GM19043 (cell line): ENCODE measurements around the gene ROGDI.
"Not testable (repeated sequence)": the region's sequence is repeated elsewhere in the genome, so short reads cannot be mapped to it uniquely, and the experiment has no call there.

Experiments used
- ATAC-seq: cut with Tn5 transposase; IDR thresholded peaks from one replicate; pipeline ENCODE4 v1.9.1; 2021; ENCODE audit warnings: low read depth; ENCODE audit not compliant: unreplicated experiment

The ROGDI gene

DNA sequence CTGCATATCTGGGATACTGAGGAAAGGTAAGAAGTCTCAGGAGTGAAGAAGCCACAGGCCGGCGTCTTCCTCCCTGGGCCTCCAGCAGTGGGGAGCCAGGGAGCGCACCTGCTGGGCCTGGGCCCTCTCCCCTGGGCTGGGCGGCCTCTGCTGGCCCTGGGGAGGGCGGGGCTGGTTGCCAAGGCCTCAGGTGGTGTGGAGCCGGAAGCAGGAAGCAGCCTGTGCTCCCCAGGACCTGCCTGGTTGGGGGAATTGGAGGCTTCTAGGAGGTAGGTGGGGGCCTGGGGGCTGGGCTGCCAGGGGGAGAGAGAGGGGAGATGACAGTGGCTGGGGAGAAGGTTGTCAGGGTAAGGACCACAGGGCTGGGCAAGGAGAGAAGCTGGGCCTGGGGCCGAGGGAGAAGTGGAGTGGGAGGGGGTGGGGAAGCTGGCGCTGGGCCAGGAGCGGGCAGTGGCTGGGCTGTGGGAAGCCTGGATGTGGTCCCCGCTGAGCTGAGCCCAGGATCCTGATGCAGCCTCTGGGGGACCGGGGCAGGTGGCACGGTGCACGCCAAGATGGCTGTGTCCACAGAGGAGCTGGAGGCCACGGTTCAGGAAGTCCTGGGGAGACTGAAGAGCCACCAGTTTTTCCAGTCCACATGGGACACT lies 7.1 kb downstream of the ROGDI start, which contains the start of gene SMIM22:
TSS of gene SMIM22 (plus strand) at position 189 of the 647 bp plus-strand sequence. CDS start at position 555, 366 bp downstream.
- ATAC-seq, result no peak

DNA sequence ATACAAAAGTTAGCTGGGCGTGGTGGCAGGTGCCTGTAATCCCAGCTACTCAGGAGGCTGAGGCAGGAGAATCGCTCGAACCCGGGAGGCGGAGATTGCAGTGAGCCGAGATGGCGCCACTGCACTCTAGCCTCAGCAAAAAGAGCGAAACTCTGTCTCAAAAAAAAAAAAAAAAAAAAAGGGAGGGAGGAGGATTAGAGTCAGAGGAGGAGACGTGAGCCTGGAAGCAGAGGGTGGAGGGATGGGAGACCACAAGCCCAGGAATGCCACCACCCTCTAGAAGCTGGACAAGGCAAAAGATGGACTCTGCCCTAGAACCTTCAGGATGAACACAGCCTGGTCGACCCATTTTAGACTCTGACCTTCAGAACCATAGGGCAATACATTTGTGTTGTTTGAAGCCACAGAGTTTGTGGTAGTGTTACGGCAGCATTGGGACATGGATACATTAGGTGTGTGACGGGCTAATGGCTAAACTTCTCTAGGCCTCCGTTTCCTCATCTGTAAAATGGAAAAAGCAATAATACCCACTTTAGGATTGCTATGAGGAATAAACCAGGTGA lies 9.4 kb downstream of the ROGDI start:
- ATAC-seq, result no peak

DNA sequence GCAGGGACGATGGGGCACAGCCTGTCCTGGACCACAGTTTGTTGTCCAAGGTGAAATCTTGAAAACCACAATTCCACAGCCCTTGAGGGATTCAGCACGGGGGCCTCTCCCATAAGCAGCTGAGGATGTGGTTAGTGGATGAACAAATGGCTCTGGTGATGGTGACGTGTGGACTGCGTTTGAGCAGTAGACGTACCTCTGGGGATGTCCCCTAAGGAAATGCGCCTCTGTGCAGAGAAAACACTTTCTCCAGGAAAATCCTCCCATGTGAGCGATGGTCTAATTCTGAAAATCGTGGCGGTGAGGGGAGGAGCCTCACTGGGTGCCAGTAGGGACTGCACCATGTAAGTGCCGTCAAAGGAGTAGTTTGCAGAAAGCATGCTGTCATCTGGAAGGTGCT lies 11.6 kb downstream of the ROGDI start:
- no peak for ATAC-seq

DNA sequence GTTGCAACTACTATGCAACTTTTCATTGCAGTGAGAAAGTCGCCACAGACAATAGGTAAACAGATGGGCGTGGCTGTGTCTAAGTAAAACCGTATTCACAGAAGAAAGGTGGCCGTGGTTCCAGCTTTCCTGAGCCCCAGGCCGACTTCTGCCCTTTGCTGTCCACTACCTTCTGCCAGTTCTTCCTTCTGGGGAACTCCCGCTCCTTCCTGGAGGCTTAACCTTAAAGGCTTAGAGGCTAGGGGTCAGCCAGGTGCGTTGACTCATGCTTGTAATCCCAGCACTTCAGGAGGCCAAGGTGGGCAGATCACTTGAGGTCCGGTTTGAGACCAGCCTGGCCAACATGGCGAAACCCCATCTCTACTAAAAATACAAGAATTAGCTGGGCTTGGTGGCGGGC lies 12.2 kb downstream of the ROGDI start:
- ATAC-seq, result no peak

DNA sequence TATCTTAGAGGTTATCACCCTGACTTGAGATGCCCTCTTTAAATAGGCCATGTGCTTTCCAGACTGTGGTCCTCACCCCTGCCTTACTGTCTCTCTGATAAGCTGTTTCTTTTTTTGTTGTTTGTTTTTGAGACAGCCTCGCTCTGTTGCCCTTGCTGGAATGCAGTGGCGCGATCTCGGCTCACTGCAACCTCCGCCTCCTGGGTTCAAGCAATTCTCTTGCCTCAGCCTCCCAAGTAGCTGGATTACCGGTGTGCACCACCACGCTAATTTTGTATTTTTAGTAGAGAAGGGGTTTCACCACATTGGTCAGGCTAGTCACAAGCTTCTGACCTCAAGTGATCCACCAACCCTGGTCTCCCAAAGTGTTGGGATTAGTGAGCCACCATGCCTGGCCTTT lies 13.5 kb downstream of the ROGDI start:
- ATAC-seq, result no peak

DNA sequence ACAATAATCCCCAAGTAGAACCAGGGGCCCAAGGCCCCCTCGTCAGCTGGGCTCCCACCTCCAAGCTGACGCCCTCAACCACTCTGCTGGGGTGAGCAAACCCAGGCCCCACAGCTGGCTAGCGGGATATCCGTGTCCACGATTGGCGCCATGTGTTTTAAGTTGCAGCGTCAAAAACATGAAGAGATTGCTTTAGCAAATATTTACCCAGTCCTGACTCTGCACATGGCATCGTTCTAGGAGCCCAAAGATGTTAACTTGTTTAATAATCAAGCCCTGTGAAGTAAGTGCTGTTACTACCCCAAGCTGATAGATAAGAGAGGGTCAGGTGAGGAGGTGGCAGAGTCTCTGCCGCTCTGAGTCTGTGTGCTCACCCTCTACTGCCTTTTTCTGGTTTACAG lies 13.9 kb downstream of the ROGDI start:
- no peak for ATAC-seq

DNA sequence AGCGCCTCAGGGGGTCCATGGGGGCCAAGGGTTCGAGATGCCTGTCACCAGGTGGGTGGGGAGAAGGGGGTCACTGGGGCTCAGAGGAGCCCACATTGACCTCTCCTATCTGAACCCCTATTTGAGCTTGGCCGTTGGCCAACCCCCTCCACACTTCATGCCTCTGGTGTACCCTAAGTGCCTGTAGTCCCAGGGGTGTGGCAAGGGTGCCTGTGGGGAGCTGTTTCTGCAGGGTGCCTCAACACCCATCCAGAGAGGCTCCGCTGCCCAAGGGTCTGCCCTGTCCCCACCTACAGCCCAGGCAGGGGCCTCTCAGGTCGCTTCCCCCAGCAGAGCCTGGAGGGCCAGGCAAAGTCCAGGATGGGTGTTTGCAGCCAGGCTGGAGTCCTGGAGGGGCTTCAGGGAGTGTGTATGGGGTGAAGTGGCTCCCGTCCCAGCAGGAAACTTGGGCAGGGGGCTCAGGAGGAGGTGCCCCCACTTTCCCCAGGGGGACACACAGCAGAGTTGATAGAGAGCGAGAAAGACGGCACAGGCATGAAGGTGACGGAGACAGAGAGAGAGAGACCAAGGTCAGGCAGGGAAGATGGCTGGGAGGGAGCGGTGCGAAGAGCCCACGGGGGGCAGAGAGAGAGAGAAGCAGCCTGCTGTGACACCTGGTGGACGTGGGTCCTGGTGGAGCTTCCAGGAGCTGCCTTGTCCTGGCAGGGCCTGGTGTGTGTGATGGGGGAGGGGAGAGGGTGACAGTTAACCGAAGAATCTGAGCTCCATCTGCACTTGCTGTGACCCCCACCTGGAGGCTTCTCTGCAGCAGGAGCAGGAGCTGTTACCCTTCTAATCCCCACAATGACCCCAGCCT lies 14.6 kb downstream of the ROGDI start, which contains the start of gene SEPTIN12:
TSS of gene SEPTIN12 (minus strand) at position 719 of the 856 bp plus-strand sequence. CDS start at position 19, 700 bp downstream.
- no peak for ATAC-seq

DNA sequence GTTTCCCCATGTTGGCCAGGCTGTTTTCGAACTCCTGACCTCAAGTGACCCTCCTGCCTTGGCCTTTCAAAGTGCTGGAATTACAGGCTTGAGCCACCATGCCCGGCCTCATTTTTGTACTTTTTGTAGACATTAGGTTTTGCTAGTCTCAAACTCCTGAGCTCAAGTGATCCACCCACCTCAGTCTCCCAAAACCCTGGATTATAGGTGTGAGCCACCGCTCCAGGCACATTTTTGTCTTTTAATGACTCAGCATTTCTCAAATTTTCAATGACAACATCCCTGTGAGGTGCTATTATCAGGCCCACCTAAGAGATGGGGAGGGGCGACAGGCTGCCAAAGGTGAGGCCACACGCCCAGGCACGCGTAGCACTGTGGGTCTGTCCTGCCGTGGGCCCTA lies 15.4 kb downstream of the ROGDI start:
- ATAC-seq, result no peak

DNA sequence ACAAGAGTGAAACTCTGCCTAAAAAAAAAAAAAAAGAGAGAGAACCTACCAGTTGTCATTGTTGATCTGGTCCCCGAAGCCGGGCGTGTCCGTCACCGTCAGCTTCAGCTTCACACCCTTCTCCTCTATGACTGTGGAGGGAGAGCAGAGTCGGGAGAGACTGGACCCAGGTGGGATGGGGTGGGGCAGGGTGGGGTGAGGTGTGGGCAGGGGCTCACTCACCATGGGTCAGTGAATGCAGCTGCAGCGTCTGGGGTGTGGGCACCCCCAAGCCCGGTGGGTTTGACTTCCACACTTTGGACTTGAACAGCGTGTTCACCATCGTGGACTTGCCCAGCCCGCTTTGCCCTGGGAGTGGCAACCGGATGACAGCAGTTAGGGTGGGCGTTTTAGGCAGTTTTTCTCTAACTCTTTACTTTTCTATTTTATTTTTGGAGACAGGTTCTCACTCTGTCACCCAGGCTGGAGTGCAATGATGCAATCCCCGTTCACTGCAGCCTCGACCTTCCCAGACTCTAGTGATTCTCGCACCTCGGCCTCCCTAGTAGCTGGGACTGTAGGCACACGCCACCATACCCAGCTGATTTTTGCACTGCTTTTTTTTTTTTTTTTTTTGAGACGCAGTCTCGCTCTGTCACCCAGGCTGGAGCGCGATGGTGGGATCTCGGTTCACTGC lies 16.5 kb downstream of the ROGDI start:
- no peak for ATAC-seq

DNA sequence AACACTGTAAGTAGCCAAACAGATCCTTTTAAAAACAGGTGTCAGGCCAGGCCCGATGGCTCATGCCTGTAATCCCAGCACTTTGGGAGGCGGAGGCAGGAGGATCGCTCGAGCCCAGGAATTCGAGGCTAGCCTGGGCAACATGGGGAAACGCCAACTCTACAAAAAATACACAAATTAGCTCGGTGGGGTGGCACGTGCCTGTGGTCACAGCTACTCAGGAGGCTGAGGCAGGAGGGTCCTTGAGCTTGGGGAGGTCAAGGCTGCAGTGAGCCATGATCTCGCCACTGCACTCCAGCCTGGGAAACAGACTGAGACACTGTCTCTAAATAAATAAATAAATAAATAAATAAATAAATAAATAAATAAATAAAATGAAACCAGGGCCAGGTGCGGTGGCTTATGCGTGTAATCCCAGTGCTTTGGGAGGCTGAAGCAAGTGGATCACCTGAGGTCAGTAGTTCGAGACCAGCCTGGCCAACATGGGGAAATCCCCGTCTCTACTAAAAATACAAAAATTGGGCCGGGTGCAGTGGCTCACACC lies 17.9 kb downstream of the ROGDI start:
- ATAC-seq, result not testable (repeated sequence)

DNA sequence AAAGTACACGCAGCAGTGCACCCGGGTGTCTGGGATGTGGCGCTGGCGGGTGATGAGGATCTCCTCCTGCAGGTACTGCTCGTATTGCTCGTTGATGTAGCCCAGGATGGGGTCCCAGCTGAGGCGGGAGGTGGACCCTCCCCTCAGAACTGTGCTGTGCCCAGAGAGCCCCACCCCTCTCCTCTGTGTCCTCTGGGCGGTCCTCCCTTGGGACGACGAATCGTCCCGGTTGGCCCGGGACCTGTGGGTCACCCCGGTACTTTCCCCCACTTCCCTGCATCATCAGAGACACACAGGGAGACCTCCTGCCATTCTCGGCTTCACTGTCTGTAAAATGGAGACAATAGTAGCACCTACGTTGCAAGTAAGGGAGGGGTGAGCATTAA lies 18.5 kb downstream of the ROGDI start:
- no peak for ATAC-seq

DNA sequence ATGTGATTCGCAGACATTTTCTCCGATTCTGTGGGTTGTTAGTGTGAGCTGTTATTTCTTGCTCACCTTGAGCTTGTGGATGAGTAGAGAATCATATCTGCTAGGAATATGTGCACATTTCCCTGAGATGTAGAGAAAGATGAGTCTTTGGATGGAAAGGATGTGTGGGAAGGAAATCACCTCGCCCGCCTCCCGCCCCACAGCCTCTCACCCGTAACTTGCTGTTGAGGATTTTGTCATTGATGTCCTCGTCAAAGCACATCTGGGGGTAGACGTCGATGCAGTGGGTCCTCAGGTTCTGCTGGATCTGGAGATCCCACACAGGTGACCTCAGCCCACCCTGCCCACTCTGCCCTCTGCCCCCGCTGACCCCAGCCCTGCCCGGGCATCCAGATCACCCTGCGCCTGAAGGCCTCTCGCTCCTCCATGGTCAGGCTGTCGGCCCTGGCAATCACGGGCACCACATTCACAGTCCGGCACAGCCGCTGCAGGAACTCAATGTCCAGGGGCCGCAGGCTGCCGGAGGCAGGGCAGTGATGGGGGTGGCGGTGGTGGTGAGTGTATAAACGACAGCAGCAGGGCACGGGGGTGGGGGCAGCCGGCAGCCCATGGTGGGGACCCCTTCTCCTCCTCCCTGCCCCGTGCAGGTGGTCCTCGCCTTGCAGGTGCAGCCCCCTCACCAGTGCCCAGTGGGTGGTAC lies 19.0 kb downstream of the ROGDI start:
- no peak for ATAC-seq

DNA sequence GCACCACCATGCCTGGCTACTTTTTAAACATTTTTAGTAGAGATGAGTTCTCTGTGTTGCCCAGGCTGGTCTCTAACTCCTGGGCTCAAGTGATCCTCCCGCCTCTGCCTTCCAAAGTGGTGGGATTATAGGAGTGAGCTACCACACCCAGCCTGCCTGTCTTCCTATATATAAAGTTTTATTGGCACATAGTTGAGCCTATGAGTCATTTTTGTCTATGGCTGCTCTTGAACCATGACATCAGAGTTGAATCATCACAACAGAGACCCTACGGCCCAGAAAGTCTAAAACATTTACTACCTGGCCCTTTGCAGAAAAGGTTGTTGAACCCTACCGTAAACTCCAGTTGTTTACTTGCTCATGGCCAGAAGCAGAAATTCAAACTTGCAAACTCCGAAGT lies 22.2 kb downstream of the ROGDI start:
- ATAC-seq, result no peak

DNA sequence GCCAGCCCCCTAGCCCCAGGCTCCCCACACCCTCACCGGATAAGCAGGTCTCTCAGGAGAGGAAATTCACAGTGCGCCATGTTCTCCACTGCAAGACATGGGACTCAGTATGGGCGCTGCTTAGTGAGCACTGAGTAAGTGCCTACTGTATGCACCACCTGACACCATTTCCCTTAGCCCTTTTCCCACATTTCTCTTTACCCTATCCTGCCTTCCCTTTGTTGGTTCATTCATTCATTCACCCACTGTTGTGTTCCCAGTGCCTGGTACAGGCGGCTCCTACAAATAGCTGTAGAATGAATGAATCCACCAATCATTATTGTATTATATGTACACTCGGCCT lies 24.4 kb downstream of the ROGDI start:
- ATAC-seq, result no peak

DNA sequence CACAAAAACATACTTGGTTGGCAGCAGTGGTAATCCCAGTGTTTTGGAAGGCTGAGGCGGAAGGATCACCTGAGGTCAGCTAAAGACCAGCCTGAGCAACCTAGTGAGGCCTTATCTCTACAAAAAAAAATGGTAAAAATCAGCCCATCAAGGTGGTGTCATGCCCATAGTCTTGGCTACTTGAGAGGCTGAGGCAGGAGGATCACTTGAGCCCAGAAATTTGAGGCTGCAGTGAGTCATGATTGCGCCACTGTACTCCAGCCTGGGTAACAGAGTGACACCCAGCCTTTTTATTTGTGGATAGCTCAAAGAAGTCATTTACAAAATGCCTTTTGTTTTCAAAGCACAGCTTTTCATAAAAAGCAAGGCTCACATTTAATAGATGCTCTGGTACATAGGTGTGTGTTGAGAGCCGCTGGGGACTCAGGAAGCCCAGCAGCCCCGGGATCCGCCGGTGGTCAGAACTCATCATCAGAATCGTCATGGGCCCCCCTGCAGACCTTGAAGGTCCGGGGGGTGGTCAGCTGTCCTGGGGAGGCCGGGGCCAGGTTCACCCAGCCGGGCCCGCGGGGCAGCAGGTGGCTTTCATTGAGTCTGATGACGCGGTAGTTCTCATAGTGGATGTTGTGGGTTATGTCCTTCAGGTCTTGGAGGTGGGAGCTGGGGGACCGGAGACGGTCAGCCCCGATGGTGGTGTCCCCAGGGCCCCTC lies 24.9 kb downstream of the ROGDI start:
- no peak for ATAC-seq

DNA sequence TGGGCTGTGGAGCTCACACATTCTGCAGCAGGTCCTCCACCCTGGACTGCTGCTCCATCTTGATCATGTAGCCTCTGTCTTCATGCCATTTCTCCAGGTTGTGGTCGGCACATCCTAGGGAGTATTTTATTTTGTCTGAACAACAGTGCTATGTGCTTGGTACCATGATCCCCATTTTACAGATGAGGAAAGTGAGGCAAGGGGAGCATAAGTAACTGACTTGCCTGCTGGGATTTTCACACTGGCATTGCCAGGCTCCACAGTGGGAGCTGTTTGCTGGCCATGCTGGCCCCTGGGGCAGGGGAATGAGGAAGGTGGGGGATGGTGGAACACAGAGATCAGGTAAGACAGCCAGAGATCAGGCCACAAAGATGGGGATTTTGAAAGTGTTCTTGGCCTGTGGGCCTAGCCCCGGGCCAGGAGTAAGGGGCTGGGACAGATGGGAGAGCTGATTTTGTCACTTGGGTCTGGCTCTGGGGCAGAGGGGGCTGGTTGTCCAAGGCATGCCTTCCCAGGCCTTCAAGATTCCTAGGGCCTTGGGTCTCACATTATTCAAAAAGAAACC lies 26.2 kb downstream of the ROGDI start:
- no peak for ATAC-seq

DNA sequence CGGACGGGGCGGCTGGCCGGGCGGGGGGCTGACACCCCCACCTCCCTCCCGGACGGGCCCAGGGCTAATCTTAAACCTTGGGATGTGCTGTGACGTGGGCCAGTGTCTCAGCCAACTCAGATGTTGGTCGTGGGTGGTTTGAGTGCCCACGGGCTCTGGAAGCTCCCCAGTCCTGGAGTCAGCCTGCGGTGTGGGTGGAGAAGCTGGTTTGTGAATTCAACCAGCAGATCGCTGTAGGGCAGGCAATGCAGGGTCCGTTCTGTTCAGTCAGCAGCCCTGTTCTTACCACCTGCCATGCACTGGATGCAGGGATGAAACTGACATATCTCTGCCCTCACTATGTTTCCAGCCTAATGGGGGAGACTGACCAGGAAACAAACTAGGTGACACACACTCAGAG lies 27.4 kb downstream of the ROGDI start:
- ATAC-seq, result no peak

DNA sequence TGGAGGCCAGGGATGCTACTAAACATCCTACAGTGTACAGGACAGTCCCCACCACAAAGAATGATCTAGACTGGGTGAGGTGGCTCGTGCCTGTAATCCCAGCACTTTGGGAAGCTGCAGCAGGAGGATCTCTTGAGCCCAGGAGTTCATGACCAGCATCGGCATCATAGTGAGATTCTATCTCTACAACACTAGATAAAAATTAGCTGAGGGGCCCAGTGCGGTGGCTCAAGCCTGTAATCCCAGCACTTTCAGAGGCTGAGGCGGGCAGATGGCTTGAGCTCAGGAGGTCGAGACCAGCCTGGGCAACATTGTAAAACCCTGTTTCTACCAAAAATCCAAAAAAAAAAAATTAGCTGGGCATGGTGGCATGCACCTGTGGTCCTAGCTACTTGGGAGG lies 30.1 kb downstream of the ROGDI start:
- no peak for ATAC-seq

DNA sequence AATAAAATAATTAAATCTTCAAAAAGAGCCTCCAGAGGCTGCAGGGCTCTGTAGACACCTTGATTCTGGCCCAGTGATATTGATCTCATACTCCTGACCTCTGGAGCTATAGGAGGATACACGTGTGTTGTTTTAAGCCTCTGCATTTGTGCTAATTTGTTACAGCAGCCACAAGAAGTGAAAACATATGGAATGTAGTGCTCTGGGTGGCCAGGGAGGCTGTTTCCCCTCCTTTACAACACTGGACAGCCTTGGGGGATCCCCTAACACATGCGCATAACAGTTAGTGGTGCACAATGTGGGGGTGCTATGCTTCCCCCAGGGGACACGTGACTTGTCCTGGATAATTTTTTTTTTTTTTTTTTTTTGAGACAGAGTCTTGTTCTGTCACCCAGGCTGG lies 30.8 kb downstream of the ROGDI start:
- ATAC-seq, result no peak

DNA sequence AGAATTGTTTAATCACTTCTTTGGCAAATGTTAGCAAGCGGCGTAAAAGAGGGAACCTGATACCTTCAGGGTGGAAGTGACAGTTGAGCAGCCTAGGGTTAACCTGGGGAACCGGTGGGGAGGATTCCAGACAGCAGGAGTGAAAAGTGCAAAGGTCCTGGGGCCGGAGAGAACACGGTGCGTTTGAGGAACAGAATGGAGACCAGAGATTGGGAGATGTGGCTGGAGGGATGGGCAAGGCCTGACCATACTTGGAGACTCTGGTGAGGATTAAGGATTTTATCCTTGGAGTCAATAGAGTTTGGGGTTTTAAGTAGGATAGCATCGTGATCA lies 33.2 kb downstream of the ROGDI start:
- no peak for ATAC-seq
